ENCODE data around the gene ERO1A.

Gene ERO1A

GRCh38 chr14:52607061-52607460 lies 88.3 kb downstream of the ERO1A start:
- Histone ChIP-seq H3K9ac (ENCODE audit: low read length) (no peak overlapping the region), H3K36me3 (ENCODE audit: control insufficient read depth, insufficient read depth, low read length) (no peaks in the 10 kb centered on the region), H3K9me3 (ENCODE audit: control insufficient read depth, insufficient read depth, low read depth, low read length) (no peaks in the 10 kb centered on the region), H3K27ac (ENCODE audit: low read depth, low read length) (no peak overlapping the region), H3K27me3 (ENCODE audit: control insufficient read depth, insufficient read depth, low read length) (no peaks in the 10 kb centered on the region), H3K4me1 (ENCODE audit: control insufficient read depth, insufficient read depth, low read length) (peaks cover 2% of the 10 kb centered on the region; the same call in 1 of the 2 replicates), H3K4me3 (ENCODE audit: low read depth, low read length) (no peak overlapping the region)

GRCh38 chr14:52602131-52602530 lies 93.2 kb downstream of the ERO1A start:
- Histone ChIP-seq H3K36me3 (ENCODE audit: control insufficient read depth, insufficient read depth, low read length) (no peaks in the 10 kb centered on the region), H3K9me3 (ENCODE audit: control insufficient read depth, insufficient read depth, low read depth, low read length) (no peaks in the 10 kb centered on the region), H3K4me3 (ENCODE audit: low read depth, low read length) (no peak overlapping the region), H3K9ac (ENCODE audit: low read length) (no peak overlapping the region), H3K27me3 (ENCODE audit: control insufficient read depth, insufficient read depth, low read length) (no peaks in the 10 kb centered on the region), H3K4me1 (ENCODE audit: control insufficient read depth, insufficient read depth, low read length) (no peaks in the 10 kb centered on the region), H3K27ac (ENCODE audit: low read depth, low read length) (no peak overlapping the region)

- Histone ChIP-seq H3K36me3 (ENCODE audit: control insufficient read depth, insufficient read depth, low read length) (no peaks in the 10 kb centered on the region), H3K4me3 (ENCODE audit: low read depth, low read length) (no peak overlapping the region), H3K4me1 (ENCODE audit: control insufficient read depth, insufficient read depth, low read length) (peaks cover 6% of the 10 kb centered on the region; the same call in 1 of the 2 replicates), H3K9me3 (ENCODE audit: control insufficient read depth, insufficient read depth, low read depth, low read length) (no peaks in the 10 kb centered on the region), H3K9ac (ENCODE audit: low read length) (no peak overlapping the region), H3K27ac (ENCODE audit: low read depth, low read length) (no peak overlapping the region), H3K27me3 (ENCODE audit: control insufficient read depth, insufficient read depth, low read length) (no peaks in the 10 kb centered on the region)
Observed at GRCh38 chr14:52599974-52600373, 95.4 kb downstream of the ERO1A start.

- Histone ChIP-seq H3K9me3 (ENCODE audit: control insufficient read depth, insufficient read depth, low read depth, low read length) (no peaks in the 10 kb centered on the region), H3K4me3 (ENCODE audit: low read depth, low read length) (no peak overlapping the region), H3K27ac (ENCODE audit: low read depth, low read length) (no peak overlapping the region), H3K36me3 (ENCODE audit: control insufficient read depth, insufficient read depth, low read length) (no peaks in the 10 kb centered on the region), H3K4me1 (ENCODE audit: control insufficient read depth, insufficient read depth, low read length) (peaks cover 6% of the 10 kb centered on the region; the same call in 1 of the 2 replicates), H3K9ac (ENCODE audit: low read length) (no peak overlapping the region), H3K27me3 (ENCODE audit: control insufficient read depth, insufficient read depth, low read length) (no peaks in the 10 kb centered on the region)
Observed at GRCh38 chr14:52598568-52598967, 96.8 kb downstream of the ERO1A start.

- no peaks in the 10 kb centered on the region for H3K36me3 ChIP-seq (ENCODE audit: control insufficient read depth, insufficient read depth, low read length)
- no peaks in the 10 kb centered on the region for H3K27me3 ChIP-seq (ENCODE audit: control insufficient read depth, insufficient read depth, low read length)
- H3K9me3 ChIP-seq (ENCODE audit: control insufficient read depth, insufficient read depth, low read depth, low read length): no peaks in the 10 kb centered on the region
- H3K27ac ChIP-seq (ENCODE audit: low read depth, low read length): no peak overlapping the region
- H3K4me1 ChIP-seq (ENCODE audit: control insufficient read depth, insufficient read depth, low read length): peaks cover 6% of the 10 kb centered on the region; the same call in 1 of the 2 replicates
- H3K9ac ChIP-seq (ENCODE audit: low read length): no peak overlapping the region
- H3K4me3 ChIP-seq (ENCODE audit: low read depth, low read length): no peak overlapping the region
Observed at GRCh38 chr14:52596861-52597260, 98.5 kb downstream of the ERO1A start.

GRCh38 chr14:52596320-52596719 lies 99.0 kb downstream of the ERO1A start:
- Histone ChIP-seq H3K27me3 (ENCODE audit: control insufficient read depth, insufficient read depth, low read length) (no peaks in the 10 kb centered on the region), H3K27ac (ENCODE audit: low read depth, low read length) (no peak overlapping the region)

DNA sequence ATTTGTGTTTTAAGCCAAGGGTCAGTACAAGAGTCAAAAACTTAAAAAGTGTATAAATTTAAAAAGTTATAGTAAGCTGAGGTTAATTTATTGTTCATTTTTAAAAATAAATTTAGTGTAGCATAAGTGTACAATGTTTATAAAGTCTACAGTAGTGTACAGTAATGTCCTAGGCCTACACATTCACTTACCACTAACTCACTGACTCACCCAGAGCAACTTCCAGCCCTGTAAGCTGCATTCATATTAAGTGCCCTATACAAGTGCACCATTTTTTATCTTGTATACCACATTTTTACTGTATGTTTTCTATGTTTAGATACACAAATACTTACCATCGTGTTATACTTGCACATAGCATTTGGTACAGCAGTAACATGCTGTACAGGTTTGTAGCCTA lies 105.0 kb downstream of the ERO1A start:
- no peaks in the 10 kb centered on the region for H3K36me3 ChIP-seq (ENCODE audit: control insufficient read depth, insufficient read depth, low read length)
- H3K9me3 ChIP-seq (ENCODE audit: control insufficient read depth, insufficient read depth, low read depth, low read length): no peaks in the 10 kb centered on the region
- no peak overlapping the region for H3K27ac ChIP-seq (ENCODE audit: low read depth, low read length)
- H3K27me3 ChIP-seq (ENCODE audit: control insufficient read depth, insufficient read depth, low read length): no peaks in the 10 kb centered on the region
- no peak overlapping the region for H3K9ac ChIP-seq (ENCODE audit: low read length)
- H3K4me1 ChIP-seq (ENCODE audit: control insufficient read depth, insufficient read depth, low read length): no peaks in the 10 kb centered on the region
- no peak overlapping the region for H3K4me3 ChIP-seq (ENCODE audit: low read depth, low read length)

More at GRCh38 chr14:52596320-52596719, 99.0 kb downstream of the ERO1A start:
- Histone ChIP-seq H3K4me1 (ENCODE audit: control insufficient read depth, insufficient read depth, low read length) (peaks cover 6% of the 10 kb centered on the region; the same call in 1 of the 2 replicates), H3K9ac (ENCODE audit: low read length) (no peak overlapping the region), H3K36me3 (ENCODE audit: control insufficient read depth, insufficient read depth, low read length) (no peaks in the 10 kb centered on the region), H3K4me3 (ENCODE audit: low read depth, low read length) (no peak overlapping the region), H3K9me3 (ENCODE audit: control insufficient read depth, insufficient read depth, low read depth, low read length) (no peaks in the 10 kb centered on the region)

Data from HUES6 (cell line).